Mesenteric fat pad (tissue), 1 donor: ENCODE measurements around the gene TSPAN32. TPM values are rescaled to one million over a fixed set of nuclear protein-coding genes. Genes with fewer than 3 reads are reported as not detected.
"Not testable (repeated sequence)": the region's sequence is repeated elsewhere in the genome, so short reads cannot be mapped to it uniquely, and the experiment has no call there.

Experiments used
- DNase-seq: peaks from one replicate; pipeline ENCODE4 v3.0.0-alpha.2; 2020; ENCODE audit warnings: low spot score
- total RNA-seq: library from RNA; stranded (reverse); fragmentation: NEBNext Ultra II Directional; extraction: Animal tissue kit (Norgen Biotek cat#: 25700); gene quantifications from one replicate; pipeline ENCODE4 v1.2.1, GENCODE V29; 2021
- donor health status: DM: yes; HTN: yes; CAD: no.

TSPAN32 gene
- total RNA-seq, 1 donor from 2014 or later, result 1.3 TPM

DNA sequence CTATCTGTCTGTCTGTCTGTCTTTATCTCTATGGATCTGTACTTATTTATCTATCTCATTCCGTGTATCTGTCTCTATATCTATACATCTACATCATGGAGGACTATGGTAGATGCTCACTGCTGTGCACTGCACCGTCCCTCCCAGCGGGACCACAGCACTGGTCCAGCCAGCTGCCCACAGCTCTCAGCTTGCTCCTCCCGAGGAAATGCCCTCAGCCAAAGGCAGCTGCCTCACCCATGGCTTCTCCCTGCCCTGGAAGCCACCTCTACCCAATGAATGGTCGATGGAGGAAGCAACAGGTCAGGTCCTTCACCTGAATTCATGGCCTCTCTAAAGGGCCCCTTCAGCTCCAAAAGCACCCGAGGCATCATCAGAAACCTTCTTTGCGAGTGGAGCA lies 60.6 kb downstream of the TSPAN32 start:
- no peak for DNase-seq

DNA sequence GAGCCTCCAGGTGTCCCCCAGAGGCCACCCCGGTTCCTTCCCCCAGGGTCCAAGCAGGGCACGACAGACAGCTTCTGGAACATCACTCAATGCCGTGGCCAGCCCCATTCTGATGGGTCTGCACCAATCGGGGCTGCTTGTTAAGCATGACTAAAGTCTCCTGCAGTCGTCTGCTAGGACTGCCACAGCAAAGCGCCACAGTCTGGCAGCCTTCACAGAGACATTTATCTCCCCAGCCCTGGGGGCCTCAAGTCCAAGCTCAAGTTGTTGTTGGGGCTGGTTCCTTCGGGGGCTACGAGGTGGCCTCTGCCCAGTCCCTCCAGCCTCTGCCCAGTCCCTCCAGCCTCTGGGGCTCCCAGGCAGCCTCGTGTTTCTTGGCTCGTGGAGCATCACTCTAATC lies 61.3 kb downstream of the TSPAN32 start:
- no peak for DNase-seq

DNA sequence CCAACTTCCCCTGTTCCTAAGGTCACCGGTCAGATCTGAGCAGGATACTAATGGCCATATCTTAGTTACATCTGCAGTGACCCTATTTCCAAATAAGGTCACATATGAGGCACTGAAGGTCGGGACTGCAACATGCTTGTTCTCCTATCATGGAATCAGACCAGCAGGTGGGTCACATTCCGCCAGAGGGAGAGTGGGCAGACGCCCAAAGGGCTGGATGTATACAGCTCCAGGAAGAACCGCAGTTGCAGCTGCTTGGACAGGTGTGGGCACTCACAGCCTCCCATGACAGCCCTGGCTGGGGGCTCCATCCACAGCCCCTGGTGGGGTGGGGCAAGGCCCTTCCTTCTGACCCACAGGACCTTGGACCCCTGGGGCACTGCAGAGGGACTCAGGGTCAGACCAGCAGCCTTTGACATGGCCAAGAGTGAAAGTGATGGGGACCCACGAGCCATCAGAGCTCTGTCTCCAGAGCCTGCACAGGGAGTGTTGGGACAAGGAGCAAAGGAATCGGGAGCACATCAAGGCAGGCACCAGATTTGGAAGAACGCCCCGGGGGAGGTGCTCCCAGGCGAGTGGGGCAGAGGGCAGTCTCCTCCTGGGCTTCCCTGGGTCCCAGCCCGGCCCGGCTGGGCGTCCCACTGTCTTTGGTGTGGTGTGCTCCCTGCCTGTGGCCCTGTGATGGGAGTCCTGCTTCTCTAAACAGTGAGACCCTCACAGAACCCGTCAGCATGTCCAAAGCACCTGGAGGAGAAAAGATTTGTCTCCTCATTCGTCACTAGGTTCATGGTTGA lies 62.0 kb downstream of the TSPAN32 start:
- no peak for DNase-seq

- DNase-seq, result not testable (repeated sequence)
Observed at GRCh38 chr11:2364386-2364785, 62.6 kb downstream of the TSPAN32 start.

- DNase-seq, result no peak
Observed at GRCh38 chr11:2365571-2366210, 63.9 kb downstream of the TSPAN32 start.

DNA sequence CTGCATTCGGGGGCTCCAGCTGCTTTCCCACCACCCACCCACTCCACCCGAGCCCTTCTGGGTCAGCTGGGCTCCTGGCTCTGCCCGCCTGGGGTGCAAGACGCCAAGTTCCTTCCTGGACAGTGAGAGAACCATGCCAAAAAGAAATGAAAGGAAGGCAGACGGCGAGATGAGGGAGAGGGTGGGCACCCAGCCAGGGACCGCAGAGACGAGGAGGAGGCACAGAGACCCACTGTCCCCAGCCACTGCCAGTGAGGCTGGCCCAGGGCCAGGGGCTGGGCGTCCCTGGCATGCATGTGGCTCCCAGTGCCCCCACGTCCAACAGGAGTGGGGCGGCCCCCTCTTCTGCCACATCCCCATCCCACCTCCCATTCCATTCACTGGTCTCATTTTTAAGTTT lies 64.5 kb downstream of the TSPAN32 start:
- no peak for DNase-seq

- DNase-seq, result no peak
Observed at GRCh38 chr11:2366733-2367132, 64.9 kb downstream of the TSPAN32 start.

DNA sequence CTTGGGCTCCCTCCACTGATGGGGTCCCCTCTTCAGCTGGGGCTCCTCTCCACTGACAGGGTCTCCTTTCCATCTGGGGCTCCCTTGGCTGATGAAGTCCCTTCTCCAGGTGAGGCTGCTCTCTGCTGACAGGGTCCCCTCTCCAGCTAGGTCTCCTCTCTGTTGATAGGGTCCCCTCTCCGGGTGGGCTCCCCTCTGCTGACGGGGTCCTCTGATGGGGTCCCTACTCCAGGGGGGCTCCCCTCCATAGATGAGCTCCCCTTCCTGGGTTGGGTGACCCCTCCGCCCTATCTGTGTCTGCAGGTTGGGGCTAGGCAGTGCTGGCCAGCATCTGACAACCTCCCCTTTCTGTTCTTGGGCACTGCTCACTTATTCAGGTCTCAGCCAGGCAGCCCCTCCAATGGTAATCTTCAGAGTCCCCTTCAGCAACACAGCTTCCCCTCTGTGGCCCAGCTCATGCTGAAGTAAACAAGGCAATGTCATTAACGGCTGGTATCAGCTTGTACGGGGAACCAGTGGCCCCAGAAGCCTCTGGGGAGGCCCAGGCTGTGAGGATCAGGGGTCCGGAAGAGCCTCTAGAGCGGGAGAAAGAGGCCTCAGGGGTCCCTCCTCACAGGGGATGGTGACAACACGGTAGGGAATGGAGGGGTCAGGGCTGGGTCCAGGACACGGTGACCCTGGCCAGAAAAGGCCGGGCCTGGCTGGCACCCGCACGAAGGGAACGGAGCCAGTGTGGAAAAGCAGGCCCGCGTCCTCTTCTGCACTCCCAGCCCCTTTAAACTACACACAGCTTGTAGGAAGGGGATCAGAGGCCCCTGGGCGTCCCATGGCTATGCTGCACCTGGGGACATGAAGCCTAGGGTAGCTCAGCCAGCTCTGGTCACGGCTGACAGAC lies 65.7 kb downstream of the TSPAN32 start:
- no peak for DNase-seq

Other genes with a start within 250 kb of the TSPAN32 start
- 148 TPM for gene IGF2, start 162.6 kb upstream of the TSPAN32 start, total RNA-seq
- 0.74 TPM for gene INS, start 140.8 kb upstream of the TSPAN32 start, total RNA-seq
- gene TH, start 130.2 kb upstream of the TSPAN32 start, total RNA-seq, result not detected
- 0.64 TPM for gene ASCL2, start 31.4 kb upstream of the TSPAN32 start, total RNA-seq
- 1.0 TPM for gene C11orf21, start 95 bp upstream of the TSPAN32 start, total RNA-seq
- 723 TPM for gene CD81, start 75.3 kb downstream of the TSPAN32 start, total RNA-seq
- 55.2 TPM for gene TSSC4, start 98.7 kb downstream of the TSPAN32 start, total RNA-seq
- not detected for gene TRPM5, start 142.5 kb downstream of the TSPAN32 start, total RNA-seq
- 10.7 TPM for gene KCNQ1, start 143.0 kb downstream of the TSPAN32 start, total RNA-seq